ENCODE data around the gene SERPINB6. TPM values are rescaled to one million over a fixed set of nuclear protein-coding genes. Genes with fewer than 3 reads are reported as not detected.

Gene SERPINB6
- polyA plus RNA-seq, 1 of the 3 experiments (the other 2 are of a cell fraction), result 102 TPM

GRCh38 chr6:2951728-2952127 lies 19.6 kb downstream of the SERPINB6 start:
- WGBS (ENCODE audit: low lambda C conversion rate), result 94% methylated on average over 8 of the region's 8 CpGs
- POLR2A ChIA-PET, result interaction anchor here (2.0 kb wide), 1 partner anchor 38 kb away, joined by 26 read pairs; no protein-coding TSS in a partner anchor

DNA sequence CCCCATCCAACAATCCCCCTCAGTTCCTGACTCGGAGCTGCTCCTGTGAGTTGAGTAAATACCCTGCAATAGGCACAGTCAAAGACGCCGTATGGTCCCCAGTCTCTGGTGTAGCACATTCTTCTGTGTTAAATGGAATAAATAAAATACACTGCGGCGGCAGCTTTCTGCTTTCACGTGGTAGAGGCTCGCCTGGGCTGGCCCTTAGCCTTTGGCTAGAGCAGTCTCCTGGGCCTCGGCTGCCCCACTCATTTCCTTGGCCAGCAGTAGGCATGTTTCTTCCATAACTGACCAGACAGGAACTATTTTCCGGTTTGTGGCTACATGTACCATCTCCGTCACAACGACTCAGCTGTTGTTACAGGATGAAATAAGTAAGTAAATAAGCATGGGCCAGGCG lies 20.7 kb downstream of the SERPINB6 start:
- ChIA-PET POLR2A (no interaction called here), CTCF (interaction anchor here (0.9 to 4.5 kb wide), 3 partner anchors 10 to 39 kb away, joined by 6 to 30 read pairs (median 6); no protein-coding TSS in a partner anchor)
- H2AFZ ChIP-seq (ENCODE audit: low read depth), result no peak overlapping the region
- H3K27me3 ChIP-seq (ENCODE audit: insufficient read depth), result no peaks in the 10 kb centered on the region
- H3K4me1 ChIP-seq (ENCODE audit: control insufficient read depth in 1 of 2, insufficient read depth in 2 of 2, low read depth in 1 of 2, low read length in 1 of 2), result peaks cover 5 to 9% of the 10 kb centered on the region in 2 experiments; a peak in 2 of 4 replicates
- H3K9me3 ChIP-seq, result no peaks in the 10 kb centered on the region
- no peak overlapping the region for H3K27ac ChIP-seq (ENCODE audit: low read depth in 2 of 2, low read length in 1 of 2)
- H3K4me3 ChIP-seq (ENCODE audit: low read depth in 2 of 2, low read length in 1 of 2), result no peak overlapping the region
- peaks cover 8% of the 10 kb centered on the region; the same call in 1 of the 2 replicates for H3K79me2 ChIP-seq (ENCODE audit: insufficient read depth)
- 97% methylated on average over 9 of the region's 12 CpGs for WGBS (ENCODE audit: low lambda C conversion rate)
- H3K36me3 ChIP-seq (replicated peaks in 1 of 2; ENCODE audit: control insufficient read depth in 1 of 2, insufficient read depth in 2 of 2, low read length in 1 of 2), result peaks cover 3 to 24% of the 10 kb centered on the region in 2 experiments
- no peak overlapping the region for H3K9ac ChIP-seq
- peaks cover 17% of the 10 kb centered on the region for H3F3A ChIP-seq (replicated peaks; ENCODE audit: insufficient read depth)
- H3K9me2 ChIP-seq, result no peaks in the 10 kb centered on the region
- H4K20me1 ChIP-seq (ENCODE audit: insufficient read depth), result no peaks in the 10 kb centered on the region
- no peak for DNase-seq
- no peak overlapping the region for H3K4me2 ChIP-seq
- TF ChIP-seq TAF1 (IDR thresholded peaks at IDR 0.05; ENCODE audit: borderline replicate concordance, low read depth, low read length), result no peak
- no peak for TF ChIP-seq GATA2 (CRISPR knock-in tag; IDR thresholded peaks at IDR 0.05)
- no peak for TF ChIP-seq YY1 (IDR thresholded peaks at IDR 0.05; ENCODE audit: low read depth)
- TF ChIP-seq TEAD4 (IDR thresholded peaks at IDR 0.05; ENCODE audit: borderline replicate concordance, insufficient read depth), result no peak
- TF ChIP-seq, protein P1, sequence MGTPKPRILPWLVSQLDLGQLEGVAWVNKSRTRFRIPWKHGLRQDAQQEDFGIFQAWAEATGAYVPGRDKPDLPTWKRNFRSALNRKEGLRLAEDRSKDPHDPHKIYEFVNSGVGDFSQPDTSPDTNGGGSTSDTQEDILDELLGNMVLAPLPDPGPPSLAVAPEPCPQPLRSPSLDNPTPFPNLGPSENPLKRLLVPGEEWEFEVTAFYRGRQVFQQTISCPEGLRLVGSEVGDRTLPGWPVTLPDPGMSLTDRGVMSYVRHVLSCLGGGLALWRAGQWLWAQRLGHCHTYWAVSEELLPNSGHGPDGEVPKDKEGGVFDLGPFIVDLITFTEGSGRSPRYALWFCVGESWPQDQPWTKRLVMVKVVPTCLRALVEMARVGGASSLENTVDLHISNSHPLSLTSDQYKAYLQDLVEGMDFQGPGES (IDR thresholded peaks at IDR 0.05; ENCODE audit: low read depth, low read length), result no peak
- no peak for TF ChIP-seq ZBTB33 (IDR thresholded peaks at IDR 0.05; ENCODE audit: borderline replicate concordance, low read depth)
- no peak for TF ChIP-seq EZH2phosphoT487 (IDR thresholded peaks at IDR 0.05; ENCODE audit: borderline replicate concordance, low read depth)
- no peak for TF ChIP-seq CTCF (IDR thresholded peaks at IDR 0.05)
- no peak for TF ChIP-seq NFIC (IDR thresholded peaks at IDR 0.05; ENCODE audit: borderline replicate concordance)
- TF ChIP-seq, protein P2, sequence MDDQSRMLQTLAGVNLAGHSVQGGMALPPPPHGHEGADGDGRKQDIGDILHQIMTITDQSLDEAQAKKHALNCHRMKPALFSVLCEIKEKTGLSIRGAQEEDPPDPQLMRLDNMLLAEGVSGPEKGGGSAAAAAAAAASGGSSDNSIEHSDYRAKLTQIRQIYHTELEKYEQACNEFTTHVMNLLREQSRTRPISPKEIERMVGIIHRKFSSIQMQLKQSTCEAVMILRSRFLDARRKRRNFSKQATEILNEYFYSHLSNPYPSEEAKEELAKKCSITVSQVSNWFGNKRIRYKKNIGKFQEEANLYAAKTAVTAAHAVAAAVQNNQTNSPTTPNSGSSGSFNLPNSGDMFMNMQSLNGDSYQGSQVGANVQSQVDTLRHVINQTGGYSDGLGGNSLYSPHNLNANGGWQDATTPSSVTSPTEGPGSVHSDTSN (IDR thresholded peaks at IDR 0.05), result no peak
- no peak for TF ChIP-seq GABPA (IDR thresholded peaks at IDR 0.05; ENCODE audit: low read depth)
- no peak for TF ChIP-seq ELF1 (IDR thresholded peaks at IDR 0.05)

More at GRCh38 chr6:2951728-2952127, 19.6 kb downstream of the SERPINB6 start:
- H3K4me2 ChIP-seq, result no peak overlapping the region
- no peak overlapping the region for H2AFZ ChIP-seq (ENCODE audit: low read depth)
- CTCF ChIA-PET, result interaction anchor here (0.8 to 4.2 kb wide), 42 partner anchors 8 to 201 kb away, joined by 3 to 88 read pairs (median 6); partner anchors contain the start of genes MYLK4, NQO2, SERPINB1 and SERPINB6
- no peaks in the 10 kb centered on the region for H3K9me3 ChIP-seq
- peaks cover 17% of the 10 kb centered on the region for H3F3A ChIP-seq (replicated peaks; ENCODE audit: insufficient read depth)
- no peaks in the 10 kb centered on the region for H3K9me2 ChIP-seq
- no peak overlapping the region for H3K4me3 ChIP-seq (ENCODE audit: low read depth in 2 of 2, low read length in 1 of 2)
- H4K20me1 ChIP-seq (ENCODE audit: insufficient read depth), result no peaks in the 10 kb centered on the region
- H3K27ac ChIP-seq (ENCODE audit: low read depth in 2 of 2, low read length in 1 of 2), result no peak overlapping the region
- DNase-seq, result no peak
- peaks cover 3 to 24% of the 10 kb centered on the region in 2 experiments for H3K36me3 ChIP-seq (replicated peaks in 1 of 2; ENCODE audit: control insufficient read depth in 1 of 2, insufficient read depth in 2 of 2, low read length in 1 of 2)
- H3K79me2 ChIP-seq (ENCODE audit: insufficient read depth), result peaks cover 17% of the 10 kb centered on the region; the same call in 1 of the 2 replicates
- H3K27me3 ChIP-seq (ENCODE audit: insufficient read depth), result no peaks in the 10 kb centered on the region
- peaks cover 5 to 9% of the 10 kb centered on the region in 2 experiments; a peak in 2 of 4 replicates for H3K4me1 ChIP-seq (ENCODE audit: control insufficient read depth in 1 of 2, insufficient read depth in 2 of 2, low read depth in 1 of 2, low read length in 1 of 2)
- TF ChIP-seq, protein P3, sequence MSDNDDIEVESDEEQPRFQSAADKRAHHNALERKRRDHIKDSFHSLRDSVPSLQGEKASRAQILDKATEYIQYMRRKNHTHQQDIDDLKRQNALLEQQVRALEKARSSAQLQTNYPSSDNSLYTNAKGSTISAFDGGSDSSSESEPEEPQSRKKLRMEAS (IDR thresholded peaks at IDR 0.05; ENCODE audit: low read depth), result no peak
- TF ChIP-seq GATA2 (CRISPR knock-in tag; IDR thresholded peaks at IDR 0.05), result no peak
- no peak for TF ChIP-seq ELF1 (IDR thresholded peaks at IDR 0.05)
- no peak for TF ChIP-seq FOXJ3 (CRISPR knock-in tag; IDR thresholded peaks at IDR 0.05)
- TF ChIP-seq RXRA (IDR thresholded peaks at IDR 0.05; ENCODE audit: borderline replicate concordance, low read depth), result no peak
- TF ChIP-seq USF2 (IDR thresholded peaks at IDR 0.05; ENCODE audit: borderline replicate concordance, low read depth, low read length), result no peak
- no peak for TF ChIP-seq FOXM1 (IDR thresholded peaks at IDR 0.05; ENCODE audit: low read depth)
- TF ChIP-seq CHD2 (IDR thresholded peaks at IDR 0.05; ENCODE audit: low read length, partially characterized antibody), result no peak
- no peak for TF ChIP-seq SIN3A (IDR thresholded peaks at IDR 0.05; ENCODE audit: borderline replicate concordance, low read depth, low read length)
- TF ChIP-seq TAF1 (IDR thresholded peaks at IDR 0.05; ENCODE audit: borderline replicate concordance, low read depth, low read length), result no peak
- TF ChIP-seq RAD21 (IDR thresholded peaks at IDR 0.05; ENCODE audit: low read length), result no peak
- TF ChIP-seq GABPA (IDR thresholded peaks at IDR 0.05; ENCODE audit: low read depth), result no peak
- no peak overlapping the region for H3K9ac ChIP-seq

All from SK-N-SH (cell line).